Breast epithelium (tissue), 3 donors: ENCODE measurements around the gene EPHA6.

Experiments
- CTCF ChIP-seq, 3 donors: fragments of 450-650 bp; IDR thresholded peaks; one replicate each; pipeline ENCODE4 v1.5.1; 2016 to 2017; ENCODE audit warnings: antibody characterized with exemption in 3 of 3, mild to moderate bottlenecking in 3 of 3, moderate library complexity in 3 of 3
- POLR2A ChIP-seq: fragments of 450-650 bp; IDR thresholded peaks from one replicate; pipeline ENCODE4 v1.6.1; 2016; ENCODE audit warnings: antibody characterized with exemption, mild to moderate bottlenecking, moderate library complexity

- TF ChIP-seq POLR2A (no peak), CTCF (IDR thresholded peaks at IDR 0.05) (no peak)
Observed at GRCh38 chr3:97037294-97037943, 223.0 kb downstream of the EPHA6 start.
